ENCODE measurements around the gene EDARADD. TPM values are rescaled to one million over a fixed set of nuclear protein-coding genes. Genes with fewer than 3 reads are reported as not detected.
A peak's percentile ranks its signal among the peaks of the same experiment; 100 is the strongest.

Gene EDARADD
- total RNA-seq, 2 experiments from 2014 or later, result 1.5 to 1.7 TPM

DNA sequence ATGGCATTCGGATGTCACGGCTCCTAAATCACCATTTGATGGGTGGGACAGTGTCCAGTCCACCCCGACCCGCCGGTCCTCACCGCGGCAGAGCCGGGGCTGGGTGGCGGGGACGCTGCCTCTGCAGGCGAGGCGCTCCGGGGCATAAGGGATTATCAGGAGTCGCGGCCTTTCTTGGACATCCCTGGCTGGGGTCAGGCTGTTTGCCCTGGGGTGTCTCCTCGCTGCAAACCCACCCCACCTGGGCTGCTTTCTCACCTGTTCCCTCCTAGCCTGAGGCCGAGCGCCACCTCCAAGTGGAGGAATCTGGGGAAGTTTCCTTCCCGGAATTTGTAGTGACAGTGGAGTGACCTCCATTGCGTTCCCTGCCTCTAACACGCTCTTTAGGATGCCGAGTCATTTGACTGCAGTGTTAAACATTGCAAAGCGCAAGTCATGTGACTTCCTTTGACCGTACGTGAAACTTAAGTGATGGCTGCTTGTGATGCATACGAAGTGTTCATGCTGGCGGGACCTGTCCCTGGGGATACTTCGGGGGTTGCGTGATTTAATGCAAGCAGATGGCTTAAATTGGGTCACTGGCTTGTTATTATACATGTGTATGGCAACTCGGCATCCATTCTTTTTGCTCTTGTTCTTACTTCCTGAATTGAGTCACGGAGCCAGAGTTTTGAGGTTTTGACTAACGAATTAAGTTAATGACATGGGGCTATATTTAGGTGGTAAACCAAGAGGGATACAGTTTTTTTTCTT is 130.2 kb downstream of the EDARADD start:
- H3K9me3 Mint-ChIP-seq, result no peaks in the 10 kb centered on the region
- H3K9me3 ChIP-seq (ENCODE audit: control insufficient read depth in 1 of 2, insufficient read depth in 1 of 2, low read length in 2 of 2), result no peaks in the 10 kb centered on the region
- no peaks in the 10 kb centered on the region for H3K27me3 Mint-ChIP-seq
- peaks cover 43% of the 10 kb centered on the region for H3K4me1 Mint-ChIP-seq (ENCODE audit: low read depth)
- DNase-seq, result peak; percentile 28 to 88 (median 52)
- TF ChIP-seq, protein P1, sequence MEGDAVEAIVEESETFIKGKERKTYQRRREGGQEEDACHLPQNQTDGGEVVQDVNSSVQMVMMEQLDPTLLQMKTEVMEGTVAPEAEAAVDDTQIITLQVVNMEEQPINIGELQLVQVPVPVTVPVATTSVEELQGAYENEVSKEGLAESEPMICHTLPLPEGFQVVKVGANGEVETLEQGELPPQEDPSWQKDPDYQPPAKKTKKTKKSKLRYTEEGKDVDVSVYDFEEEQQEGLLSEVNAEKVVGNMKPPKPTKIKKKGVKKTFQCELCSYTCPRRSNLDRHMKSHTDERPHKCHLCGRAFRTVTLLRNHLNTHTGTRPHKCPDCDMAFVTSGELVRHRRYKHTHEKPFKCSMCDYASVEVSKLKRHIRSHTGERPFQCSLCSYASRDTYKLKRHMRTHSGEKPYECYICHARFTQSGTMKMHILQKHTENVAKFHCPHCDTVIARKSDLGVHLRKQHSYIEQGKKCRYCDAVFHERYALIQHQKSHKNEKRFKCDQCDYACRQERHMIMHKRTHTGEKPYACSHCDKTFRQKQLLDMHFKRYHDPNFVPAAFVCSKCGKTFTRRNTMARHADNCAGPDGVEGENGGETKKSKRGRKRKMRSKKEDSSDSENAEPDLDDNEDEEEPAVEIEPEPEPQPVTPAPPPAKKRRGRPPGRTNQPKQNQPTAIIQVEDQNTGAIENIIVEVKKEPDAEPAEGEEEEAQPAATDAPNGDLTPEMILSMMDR (IDR thresholded peaks at IDR 0.05), result no peak
- no peaks in the 10 kb centered on the region for H3K27me3 ChIP-seq (ENCODE audit: control insufficient read depth in 1 of 2, insufficient read depth in 2 of 2, low read length in 2 of 2)
- CTCF ChIA-PET, result no interaction called here
- H3K4me3 Mint-ChIP-seq, result peak overlapping the region; percentile 99
- intact Hi-C loops (cut with DNase I, micrococcal nuclease), result loop anchor here (5.0 to 10.0 kb wide), 5 partner anchors 78 to 273 kb away; partner anchors contain the start of genes ERO1B (in 2 of the 2), HEATR1 (in 2 of the 2) and MTR (in 1 of the 2)
- H3K4me3 ChIP-seq (ENCODE audit: low read length), result peak overlapping the region; percentile 82
- H3K4me1 ChIP-seq (ENCODE audit: insufficient read depth, low read length), result peaks cover 12% of the 10 kb centered on the region
- peak overlapping the region; percentile 82 to 85 for H3K27ac ChIP-seq (ENCODE audit: low read depth in 1 of 2, low read length in 2 of 2)
- H3K27ac Mint-ChIP-seq, result peak overlapping the region; percentile 97
- H3K36me3 Mint-ChIP-seq (ENCODE audit: low read depth), result peaks cover 45% of the 10 kb centered on the region
- H3K36me3 ChIP-seq (ENCODE audit: insufficient read depth, low read length), result peaks cover 25% of the 10 kb centered on the region
- POLR2A ChIA-PET, result interaction anchor here (0.7 to 1.8 kb wide), 9 partner anchors 8 to 1193 kb away, joined by 3 to 7 read pairs (median 4); partner anchors contain the start of gene HEATR1
- ATAC-seq (ENCODE audit: poor library complexity), result peak; percentile 84

DNA sequence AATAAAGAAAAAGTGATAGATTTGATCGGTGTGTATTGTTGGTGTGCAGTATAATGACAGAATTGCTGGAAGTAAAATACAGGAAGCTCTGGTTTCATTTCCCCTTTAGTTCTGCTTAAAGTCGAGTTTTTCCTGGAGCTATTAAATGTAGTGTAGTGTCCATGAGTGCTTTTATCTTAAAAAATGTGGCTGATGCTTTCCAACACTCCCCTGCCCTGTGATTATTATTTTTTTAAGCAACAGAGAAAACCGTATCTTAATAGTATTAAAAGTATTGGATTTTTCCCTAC is 130.8 kb downstream of the EDARADD start:
- Mint-ChIP-seq H3K27ac (peak overlapping the region; percentile 97), H3K4me1 (ENCODE audit: low read depth) (peaks cover 40% of the 10 kb centered on the region), H3K36me3 (ENCODE audit: low read depth) (peaks cover 47% of the 10 kb centered on the region), H3K27me3 (no peaks in the 10 kb centered on the region), H3K4me3 (peak overlapping the region; percentile 99), H3K9me3 (no peaks in the 10 kb centered on the region)
- POLR2A ChIA-PET, result interaction anchor here (0.7 to 1.8 kb wide), 6 partner anchors 8 to 1193 kb away, joined by 3 to 7 read pairs (median 4); partner anchors contain the start of gene HEATR1
- ATAC-seq (ENCODE audit: poor library complexity) (no peak), DNase-seq (no peak)
- Histone ChIP-seq H3K4me1 (ENCODE audit: insufficient read depth, low read length) (peaks cover 12% of the 10 kb centered on the region), H3K9me3 (ENCODE audit: control insufficient read depth in 1 of 2, insufficient read depth in 1 of 2, low read length in 2 of 2) (no peaks in the 10 kb centered on the region), H3K27me3 (ENCODE audit: control insufficient read depth in 1 of 2, insufficient read depth in 2 of 2, low read length in 2 of 2) (no peaks in the 10 kb centered on the region), H3K4me3 (ENCODE audit: low read length) (peak overlapping the region; percentile 82), H3K27ac (ENCODE audit: low read depth in 1 of 2, low read length in 2 of 2) (peak overlapping the region; percentile 82 to 85), H3K36me3 (ENCODE audit: insufficient read depth, low read length) (peaks cover 26% of the 10 kb centered on the region)
- intact Hi-C loops (cut with DNase I, micrococcal nuclease), result loop anchor here (5.0 to 10.0 kb wide), 5 partner anchors 77 to 272 kb away; partner anchors contain the start of genes ERO1B (in 2 of the 2), HEATR1 (in 2 of the 2) and MTR (in 1 of the 2)
- TF ChIP-seq, protein P1 (IDR thresholded peaks at IDR 0.05), result no peak
- CTCF ChIA-PET, result no interaction called here

DNA sequence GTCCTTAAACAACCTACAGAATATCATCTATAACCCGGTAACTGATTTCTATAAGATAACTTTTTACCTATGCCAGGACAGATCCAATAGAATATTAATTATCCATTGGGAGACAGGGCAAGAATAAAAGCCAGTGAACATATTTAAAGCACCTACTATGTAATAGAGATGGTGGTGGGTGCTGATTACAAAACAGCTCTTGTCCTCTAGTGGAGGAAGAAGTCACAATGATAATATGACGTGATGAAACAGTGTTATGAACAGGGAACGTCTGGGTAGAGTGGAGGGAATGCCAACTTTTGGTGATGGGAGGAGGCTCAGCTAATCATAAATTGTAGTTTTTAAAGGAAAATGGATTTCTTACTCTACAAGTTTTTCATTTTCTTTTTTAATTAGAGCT is 132.0 kb downstream of the EDARADD start:
- Mint-ChIP-seq H3K36me3 (ENCODE audit: low read depth) (peaks cover 60% of the 10 kb centered on the region), H3K9me3 (no peaks in the 10 kb centered on the region), H3K4me3 (peak overlapping the region; percentile 32), H3K27ac (peak overlapping the region; percentile 21), H3K27me3 (no peaks in the 10 kb centered on the region), H3K4me1 (ENCODE audit: low read depth) (peaks cover 52% of the 10 kb centered on the region)
- Histone ChIP-seq H3K27ac (ENCODE audit: low read depth in 1 of 2, low read length in 2 of 2) (no peak overlapping the region), H3K9me3 (ENCODE audit: control insufficient read depth in 1 of 2, insufficient read depth in 1 of 2, low read length in 2 of 2) (no peaks in the 10 kb centered on the region), H3K36me3 (ENCODE audit: insufficient read depth, low read length) (peaks cover 33% of the 10 kb centered on the region), H3K4me3 (ENCODE audit: low read length) (no peak overlapping the region), H3K27me3 (ENCODE audit: control insufficient read depth in 1 of 2, insufficient read depth in 2 of 2, low read length in 2 of 2) (no peaks in the 10 kb centered on the region), H3K4me1 (ENCODE audit: insufficient read depth, low read length) (peaks cover 12% of the 10 kb centered on the region)
- DNase-seq (no peak), ATAC-seq (ENCODE audit: poor library complexity) (no peak)
- ChIA-PET POLR2A (interaction anchor here (2.0 kb wide), 1 partner anchor 10 kb away, joined by 8 read pairs; no protein-coding TSS in a partner anchor), CTCF (interaction anchor here (1.5 kb wide), 1 partner anchor 9 kb away, joined by 5 read pairs; no protein-coding TSS in a partner anchor)
- TF ChIP-seq, protein P1 (IDR thresholded peaks at IDR 0.05), result no peak
- intact Hi-C loops (cut with DNase I, micrococcal nuclease), result loop anchor here in 1 of 2 experiments (10.0 kb wide), 2 partner anchors 79 to 241 kb away; partner anchors contain the start of genes ERO1B and HEATR1

All from CD4-positive, alpha-beta T cell (primary cell).